OCI-LY7 (cell line): Measurements from ENCODE around the gene SKIL.

Experiments used
- EZH2phosphoT487 ChIP-seq: fragments of 200-600 bp; sonication (generic); IDR thresholded peaks from 2 replicates; pipeline ENCODE4 v1.6.1; 2018; ENCODE audit warnings: low read depth, borderline replicate concordance, mild to moderate bottlenecking, mixed run types, antibody characterized with exemption, low read length, moderate library complexity, mixed read lengths
- TF ChIP-seq, protein P1 (sequence below): fragments of 200-600 bp; sonication (generic); conservative IDR thresholded peaks from 2 replicates; pipeline ENCODE4 v1.5.1; 2014; ENCODE audit warnings: mild to moderate bottlenecking, antibody characterized with exemption, low read length, moderate library complexity, mixed read lengths

GRCh38 chr3:170436697-170437096 is 79.2 kb downstream of the SKIL start:
- no peak for TF ChIP-seq EZH2phosphoT487
- TF ChIP-seq, protein P1, sequence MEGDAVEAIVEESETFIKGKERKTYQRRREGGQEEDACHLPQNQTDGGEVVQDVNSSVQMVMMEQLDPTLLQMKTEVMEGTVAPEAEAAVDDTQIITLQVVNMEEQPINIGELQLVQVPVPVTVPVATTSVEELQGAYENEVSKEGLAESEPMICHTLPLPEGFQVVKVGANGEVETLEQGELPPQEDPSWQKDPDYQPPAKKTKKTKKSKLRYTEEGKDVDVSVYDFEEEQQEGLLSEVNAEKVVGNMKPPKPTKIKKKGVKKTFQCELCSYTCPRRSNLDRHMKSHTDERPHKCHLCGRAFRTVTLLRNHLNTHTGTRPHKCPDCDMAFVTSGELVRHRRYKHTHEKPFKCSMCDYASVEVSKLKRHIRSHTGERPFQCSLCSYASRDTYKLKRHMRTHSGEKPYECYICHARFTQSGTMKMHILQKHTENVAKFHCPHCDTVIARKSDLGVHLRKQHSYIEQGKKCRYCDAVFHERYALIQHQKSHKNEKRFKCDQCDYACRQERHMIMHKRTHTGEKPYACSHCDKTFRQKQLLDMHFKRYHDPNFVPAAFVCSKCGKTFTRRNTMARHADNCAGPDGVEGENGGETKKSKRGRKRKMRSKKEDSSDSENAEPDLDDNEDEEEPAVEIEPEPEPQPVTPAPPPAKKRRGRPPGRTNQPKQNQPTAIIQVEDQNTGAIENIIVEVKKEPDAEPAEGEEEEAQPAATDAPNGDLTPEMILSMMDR: no peak
